ENCODE data around the gene GTF3C5.

- TF ChIP-seq, protein P1, sequence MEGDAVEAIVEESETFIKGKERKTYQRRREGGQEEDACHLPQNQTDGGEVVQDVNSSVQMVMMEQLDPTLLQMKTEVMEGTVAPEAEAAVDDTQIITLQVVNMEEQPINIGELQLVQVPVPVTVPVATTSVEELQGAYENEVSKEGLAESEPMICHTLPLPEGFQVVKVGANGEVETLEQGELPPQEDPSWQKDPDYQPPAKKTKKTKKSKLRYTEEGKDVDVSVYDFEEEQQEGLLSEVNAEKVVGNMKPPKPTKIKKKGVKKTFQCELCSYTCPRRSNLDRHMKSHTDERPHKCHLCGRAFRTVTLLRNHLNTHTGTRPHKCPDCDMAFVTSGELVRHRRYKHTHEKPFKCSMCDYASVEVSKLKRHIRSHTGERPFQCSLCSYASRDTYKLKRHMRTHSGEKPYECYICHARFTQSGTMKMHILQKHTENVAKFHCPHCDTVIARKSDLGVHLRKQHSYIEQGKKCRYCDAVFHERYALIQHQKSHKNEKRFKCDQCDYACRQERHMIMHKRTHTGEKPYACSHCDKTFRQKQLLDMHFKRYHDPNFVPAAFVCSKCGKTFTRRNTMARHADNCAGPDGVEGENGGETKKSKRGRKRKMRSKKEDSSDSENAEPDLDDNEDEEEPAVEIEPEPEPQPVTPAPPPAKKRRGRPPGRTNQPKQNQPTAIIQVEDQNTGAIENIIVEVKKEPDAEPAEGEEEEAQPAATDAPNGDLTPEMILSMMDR (IDR thresholded peaks at IDR 0.05): no peak
- TF ChIP-seq POLR2A (IDR thresholded peaks at IDR 0.05): no peak
- TF ChIP-seq EP300 (IDR thresholded peaks at IDR 0.05): no peak
These were observed 47.7 kb downstream of the GTF3C5 start for GRCh38 chr9:133078486-133078885.

All from ovary (tissue), 3 donors.